ENCODE data around the gene KRT3.
"Not testable (repeated sequence)": the region's sequence is repeated elsewhere in the genome, so short reads cannot be mapped to it uniquely, and the experiment has no call there.

Gene KRT3

DNA sequence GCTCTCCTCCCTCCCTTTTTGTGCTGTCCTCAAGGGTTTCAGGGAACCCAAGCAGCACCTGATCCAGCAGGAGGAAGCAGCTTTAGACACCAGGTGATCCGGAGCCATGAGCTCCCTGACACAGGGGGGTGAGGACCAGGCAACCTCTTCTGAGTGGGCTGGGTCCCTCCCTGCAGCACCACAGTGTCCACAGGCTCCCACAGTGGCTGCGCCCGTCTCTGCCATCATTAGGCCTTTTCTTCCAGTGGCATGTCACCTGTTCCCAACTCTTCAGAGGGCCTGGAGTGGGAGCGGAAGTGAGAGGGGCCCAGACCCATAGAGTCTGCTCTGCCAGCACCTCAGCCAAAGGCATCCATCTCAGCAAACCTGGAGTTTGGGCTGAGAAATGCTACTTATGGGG lies 18.4 kb downstream of the KRT3 start:
- no peak for DNase-seq

DNA sequence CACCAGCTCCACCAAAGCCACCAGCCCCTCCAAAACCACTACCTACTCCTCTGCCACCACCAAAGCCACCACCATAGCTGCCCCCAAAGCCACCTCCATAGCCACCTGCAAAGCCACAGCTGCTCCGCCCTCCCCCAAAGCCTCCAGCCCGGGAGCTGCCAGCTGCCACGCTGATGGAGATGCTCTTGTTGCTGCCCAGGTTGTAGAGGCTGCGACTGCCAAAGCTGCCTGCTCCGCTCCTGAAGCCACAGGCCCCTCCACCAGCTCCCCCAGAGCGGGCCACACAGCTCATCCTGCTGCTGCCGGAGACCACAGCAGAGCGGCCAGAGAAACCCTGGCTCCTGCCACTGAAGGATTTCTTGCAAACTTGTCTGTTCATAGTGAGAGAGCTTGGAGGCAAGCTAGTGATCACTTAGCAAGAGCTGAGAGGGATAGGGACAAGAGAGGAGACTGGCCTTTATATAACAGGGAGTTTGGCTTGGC lies 19.0 kb downstream of the KRT3 start, which contains the start of gene KRT76:
Gene KRT76, minus strand, starts transcription at position 433 of the 483 bp plus-strand sequence. Its CDS starts 54 bp downstream, at position 379.
- DNase-seq, result no peak

DNA sequence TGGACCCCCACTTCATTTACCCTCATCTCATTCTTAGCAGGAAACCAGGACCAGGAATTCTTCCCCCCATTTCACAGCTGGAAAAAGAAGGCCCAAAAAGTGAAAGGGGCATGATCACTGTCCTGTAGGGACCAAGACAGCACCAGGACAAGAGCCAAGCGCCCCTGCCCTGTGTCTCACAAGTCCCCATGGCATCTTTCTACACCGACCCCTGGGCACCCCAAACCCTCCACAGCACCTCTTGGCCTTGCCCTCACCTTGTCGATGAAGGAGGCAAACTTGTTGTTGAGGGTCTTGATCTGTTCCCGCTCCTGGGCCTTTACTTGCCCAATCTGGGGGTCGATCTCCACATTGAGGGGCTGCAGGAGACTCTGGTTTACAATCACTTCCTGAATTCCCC lies 19.5 kb downstream of the KRT3 start:
- DNase-seq, result no peak

DNA sequence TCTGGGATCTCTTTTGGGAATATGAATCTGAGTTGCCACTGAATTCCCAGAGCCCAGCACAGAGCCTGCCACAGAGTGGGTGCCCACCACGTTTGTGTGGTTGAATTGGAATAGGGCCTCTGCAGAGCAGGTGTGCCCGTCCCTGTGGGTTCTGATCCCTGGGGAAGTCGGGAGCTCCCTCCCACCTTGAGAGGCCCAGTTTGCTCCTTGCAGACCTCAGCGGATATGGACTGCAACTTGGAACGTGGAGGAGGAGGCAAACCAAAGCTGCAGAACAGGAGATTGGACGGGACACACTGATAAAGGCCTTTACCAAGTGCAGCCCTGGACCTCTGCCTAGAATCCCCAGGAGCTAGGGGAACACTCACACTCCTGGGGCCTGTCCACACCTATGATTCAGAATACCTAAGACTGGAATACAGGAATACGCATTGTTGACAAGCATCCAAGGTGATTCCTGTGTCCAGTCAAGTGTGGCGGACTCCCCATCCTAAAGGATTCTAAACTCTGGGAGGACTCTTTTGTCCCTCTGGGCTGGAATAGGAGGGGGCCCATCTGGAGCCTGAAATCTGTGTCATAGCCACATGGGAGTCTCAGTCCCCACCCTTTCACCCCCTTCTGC lies 21.2 kb downstream of the KRT3 start:
- no peak for DNase-seq

DNA sequence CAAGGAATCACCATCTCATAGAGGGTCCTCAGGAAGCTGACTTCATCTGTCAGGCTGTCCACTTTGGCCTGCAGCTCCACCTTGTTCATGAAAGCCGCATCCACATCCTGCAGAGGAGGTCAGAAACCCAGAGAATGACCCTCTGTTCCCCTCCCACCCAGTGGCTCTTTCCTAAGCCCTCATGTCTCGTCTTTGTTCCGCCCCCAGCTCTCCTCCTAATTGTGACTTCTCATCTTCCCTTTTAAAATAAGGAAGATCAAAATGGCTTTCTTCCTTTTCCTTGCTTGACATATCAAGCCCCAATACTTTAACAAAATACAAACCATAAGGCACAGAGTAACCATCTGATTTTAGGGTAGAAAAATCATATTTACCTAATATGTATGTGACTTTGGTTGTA lies 23.1 kb downstream of the KRT3 start:
- no peak for DNase-seq

DNA sequence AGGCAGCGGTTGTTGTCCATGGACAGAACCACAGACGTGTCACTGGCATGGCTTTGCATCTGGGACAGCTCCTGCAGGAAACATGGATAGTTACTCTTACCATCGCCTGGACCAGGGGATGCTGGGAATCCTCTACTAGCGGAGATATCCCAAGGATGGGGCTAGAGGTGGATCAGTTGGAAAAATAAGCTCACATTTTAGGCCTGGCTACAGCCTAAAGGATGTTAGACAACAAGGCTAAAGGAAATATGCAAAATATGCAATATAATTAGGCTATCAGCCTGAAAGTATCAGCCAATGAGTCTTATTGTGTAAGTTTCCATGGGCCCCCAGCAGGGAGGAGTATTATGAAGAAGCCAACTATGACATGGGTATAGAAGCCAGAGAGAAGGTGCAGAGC lies 23.7 kb downstream of the KRT3 start:
- no peak for DNase-seq

DNA sequence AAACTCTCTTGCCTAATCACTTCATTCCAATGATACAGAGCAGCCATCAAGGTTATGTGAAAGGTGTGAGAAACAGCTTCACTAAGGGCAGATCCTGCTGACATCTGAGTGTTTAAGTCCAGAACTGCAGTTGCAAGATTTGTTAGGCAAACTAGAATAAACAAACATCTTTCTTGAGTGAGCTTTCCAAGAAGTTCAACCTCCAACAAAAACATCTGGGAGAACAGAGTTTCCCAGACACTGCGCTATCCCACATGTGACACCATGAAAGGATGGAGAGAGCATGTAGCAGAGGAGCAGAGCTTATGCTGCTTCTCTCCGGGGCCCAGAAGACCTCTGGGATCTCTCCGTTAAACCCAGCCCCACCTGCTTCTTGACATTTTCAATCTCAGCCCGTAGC lies 24.4 kb downstream of the KRT3 start:
- DNase-seq, result no peak

DNA sequence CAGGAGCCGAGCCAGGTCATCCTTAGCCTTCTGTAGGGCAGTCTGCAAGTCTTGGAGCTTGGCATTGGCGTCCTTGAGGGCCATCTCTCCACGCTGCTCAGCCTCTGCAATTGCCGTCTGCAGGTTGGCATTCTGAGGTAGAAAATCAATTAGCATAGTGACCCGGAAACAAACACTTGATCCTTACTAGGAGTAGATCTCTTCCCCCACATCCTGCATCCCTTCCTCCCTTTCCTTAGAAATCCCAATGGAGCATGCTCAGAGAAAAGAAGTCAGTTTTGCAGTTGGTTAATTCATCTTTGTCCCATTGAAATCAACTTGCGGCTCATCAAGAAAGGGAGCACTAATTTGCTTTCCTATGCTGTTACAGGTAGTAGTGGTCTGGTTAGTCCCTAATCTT lies 24.8 kb downstream of the KRT3 start:
- no peak for DNase-seq

DNA sequence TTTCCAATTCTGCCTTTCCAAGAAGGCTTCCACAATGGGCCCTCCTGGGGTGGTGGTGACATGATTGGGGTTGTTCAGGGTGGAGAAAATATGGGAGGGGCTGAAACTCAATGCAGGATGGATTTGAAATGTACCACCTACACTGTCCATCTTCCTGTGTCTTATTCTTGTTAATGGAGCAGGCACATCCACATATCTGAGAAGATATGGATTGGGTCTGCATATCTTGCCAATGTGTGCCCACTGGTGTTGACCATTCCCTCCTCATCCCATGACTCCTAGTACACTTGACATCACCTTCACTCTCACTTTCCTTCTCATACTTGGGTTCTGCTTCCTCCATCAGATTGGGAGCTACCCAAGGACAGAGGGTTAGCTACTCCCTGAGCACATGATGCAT lies 26.0 kb downstream of the KRT3 start:
- DNase-seq, result no peak

DNA sequence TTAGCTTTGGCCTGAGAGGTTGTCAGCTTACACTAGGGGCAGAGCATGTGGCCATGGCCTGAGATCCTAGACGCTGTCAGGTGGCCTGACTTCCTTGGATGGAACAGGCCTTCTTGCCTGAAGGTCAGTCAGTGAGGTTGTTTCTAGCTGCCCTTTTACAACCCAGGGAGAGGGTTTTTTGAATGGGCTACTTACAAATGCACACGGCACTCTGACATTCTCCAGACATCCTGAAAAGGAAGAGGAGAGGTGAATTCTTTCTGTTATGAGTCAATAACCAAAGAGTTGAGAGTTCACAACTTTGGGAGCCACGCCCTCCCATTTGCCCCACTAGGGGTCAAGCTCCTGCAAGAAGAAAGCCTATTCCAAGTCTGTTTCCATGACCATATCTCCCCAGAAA lies 26.6 kb downstream of the KRT3 start:
- no peak for DNase-seq

DNA sequence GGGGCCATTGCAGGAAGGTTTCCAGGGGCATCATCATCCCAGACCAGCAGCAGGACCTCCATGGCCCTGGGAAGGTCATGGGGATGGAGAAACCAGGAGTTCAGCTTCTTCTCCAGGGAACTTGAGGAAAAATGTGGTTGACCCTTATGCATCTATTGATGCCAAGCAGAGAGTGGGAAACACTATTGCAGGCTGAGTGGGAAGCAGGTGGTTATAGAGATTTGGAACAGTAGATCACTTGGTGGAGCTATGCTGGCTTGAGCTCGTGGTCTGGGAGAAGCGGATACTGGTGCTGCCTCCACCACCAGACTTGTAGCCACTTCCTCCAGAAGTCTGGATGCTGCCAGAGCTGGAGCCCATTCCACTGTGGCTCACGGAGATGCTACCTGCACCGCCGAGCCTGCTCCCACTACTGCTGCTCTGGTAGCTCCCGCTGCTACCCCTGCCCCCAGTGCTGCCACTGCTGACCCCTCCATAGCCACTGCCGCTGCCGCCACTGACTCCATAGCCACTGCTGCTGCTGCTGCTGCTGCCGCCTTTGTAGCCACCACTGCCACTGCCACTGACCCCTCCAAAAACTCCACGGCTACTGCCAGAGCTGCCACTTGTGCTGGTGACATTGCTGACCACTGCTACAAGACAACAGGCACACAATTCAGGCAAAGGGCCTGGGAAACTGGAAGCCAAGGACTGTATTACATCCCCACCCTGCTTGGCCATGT lies 27.3 kb downstream of the KRT3 start:
- DNase-seq, result no peak

DNA sequence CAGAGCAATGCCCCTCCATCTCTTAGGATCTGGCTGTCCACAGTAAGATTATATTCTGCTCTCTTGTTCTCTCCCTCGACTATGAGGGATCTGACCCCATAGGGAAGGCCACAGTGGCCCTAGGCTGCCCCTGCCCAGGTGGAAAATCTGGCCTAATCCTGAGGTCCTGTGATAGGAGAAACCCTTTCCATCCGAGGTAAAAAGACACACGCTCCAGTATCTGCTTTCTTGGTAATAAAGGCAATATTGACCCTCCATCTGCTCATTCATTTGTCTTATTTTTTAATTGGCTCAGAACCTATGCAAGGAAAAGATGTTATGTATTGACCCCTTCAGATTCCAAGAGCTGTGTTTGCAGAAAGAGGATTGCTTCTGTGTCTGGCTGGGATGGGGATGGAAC lies 28.5 kb downstream of the KRT3 start:
- DNase-seq, result no peak

DNA sequence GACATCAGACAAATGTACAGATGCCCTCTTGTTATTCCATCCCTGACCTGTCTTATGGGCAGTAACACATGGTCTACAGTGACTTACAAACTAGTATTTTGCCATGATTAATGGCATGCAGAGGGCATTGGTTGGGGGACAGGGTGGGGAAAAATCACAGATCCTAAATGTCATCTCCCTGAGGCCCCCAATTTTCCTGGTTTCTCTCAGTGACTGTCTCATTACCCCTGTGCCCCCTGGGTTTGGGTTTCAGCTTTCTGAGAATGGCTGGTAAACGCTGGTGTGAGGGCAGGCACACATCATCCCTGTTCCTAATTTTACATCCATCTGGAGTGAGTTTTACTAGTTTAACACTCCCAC lies 28.9 kb downstream of the KRT3 start:
- DNase-seq, result no peak

DNA sequence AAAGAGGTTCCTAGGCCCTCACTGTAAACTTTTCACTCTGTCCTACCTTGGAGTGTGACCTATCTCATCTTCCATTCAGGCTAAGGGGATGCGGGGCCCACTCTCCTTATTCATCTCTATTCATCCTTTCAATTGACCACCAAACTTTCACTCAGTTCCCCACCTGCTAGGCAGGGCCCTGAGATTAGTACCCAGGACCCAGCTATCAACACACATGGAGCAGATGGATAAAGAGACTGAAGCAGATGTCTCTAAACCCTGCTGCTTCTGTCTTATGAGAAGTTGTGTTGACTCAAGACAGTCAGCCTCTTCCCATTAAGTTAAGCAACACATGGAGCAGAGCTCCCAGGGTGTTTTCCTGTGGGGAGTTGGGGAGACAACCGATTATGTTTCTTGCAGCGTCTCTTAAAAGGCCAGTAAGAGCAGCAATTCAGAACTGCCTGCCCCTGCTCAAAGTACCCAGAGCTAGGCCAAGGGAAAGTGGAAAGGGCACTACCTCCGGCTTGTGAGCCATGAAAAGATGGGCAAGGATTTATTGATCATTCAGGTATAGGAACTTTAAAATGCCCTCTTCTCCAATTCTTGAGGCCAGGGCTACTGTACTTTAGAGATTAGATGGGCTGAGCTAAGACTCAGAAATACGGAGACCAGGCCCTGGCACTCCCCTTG lies 29.4 kb downstream of the KRT3 start:
- DNase-seq, result no peak

DNA sequence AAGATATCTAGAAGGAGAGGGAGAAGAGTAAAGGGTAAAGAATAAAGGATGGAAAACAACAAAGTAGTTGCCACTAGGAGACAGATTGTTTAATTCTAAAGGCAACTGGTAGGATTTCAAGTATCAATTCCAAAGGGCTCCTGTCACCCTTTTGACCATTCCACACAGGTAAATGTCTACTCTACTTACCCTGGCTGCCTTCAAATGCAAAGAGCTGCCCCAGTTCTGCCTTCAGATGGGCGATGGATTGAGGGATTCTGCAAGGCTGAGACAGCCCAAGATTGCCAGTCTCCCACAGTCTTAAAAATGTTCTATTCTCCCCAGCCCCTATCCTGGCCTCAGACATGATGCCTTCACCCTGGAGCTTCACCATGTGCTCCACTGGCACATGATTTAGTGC lies 30.2 kb downstream of the KRT3 start:
- DNase-seq, result no peak

DNA sequence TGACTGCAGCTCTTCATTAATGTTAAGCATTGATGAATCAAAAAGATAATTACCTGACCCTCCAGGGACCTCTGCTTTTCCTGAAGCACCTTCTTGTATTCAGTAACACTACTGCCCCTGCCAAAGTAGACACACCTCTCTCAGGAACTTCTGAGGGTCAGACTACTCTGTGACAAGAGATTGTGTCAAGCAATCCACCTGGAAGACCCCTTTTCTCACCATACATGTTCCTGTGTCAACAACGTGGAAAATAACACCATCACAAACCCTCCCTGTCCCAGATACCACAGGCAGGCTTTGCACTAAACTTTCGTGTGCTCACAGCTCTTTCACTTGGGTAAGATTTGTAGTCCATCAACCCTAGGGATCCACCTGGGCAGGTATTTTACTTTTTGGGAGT lies 31.9 kb downstream of the KRT3 start:
- no peak for DNase-seq

DNA sequence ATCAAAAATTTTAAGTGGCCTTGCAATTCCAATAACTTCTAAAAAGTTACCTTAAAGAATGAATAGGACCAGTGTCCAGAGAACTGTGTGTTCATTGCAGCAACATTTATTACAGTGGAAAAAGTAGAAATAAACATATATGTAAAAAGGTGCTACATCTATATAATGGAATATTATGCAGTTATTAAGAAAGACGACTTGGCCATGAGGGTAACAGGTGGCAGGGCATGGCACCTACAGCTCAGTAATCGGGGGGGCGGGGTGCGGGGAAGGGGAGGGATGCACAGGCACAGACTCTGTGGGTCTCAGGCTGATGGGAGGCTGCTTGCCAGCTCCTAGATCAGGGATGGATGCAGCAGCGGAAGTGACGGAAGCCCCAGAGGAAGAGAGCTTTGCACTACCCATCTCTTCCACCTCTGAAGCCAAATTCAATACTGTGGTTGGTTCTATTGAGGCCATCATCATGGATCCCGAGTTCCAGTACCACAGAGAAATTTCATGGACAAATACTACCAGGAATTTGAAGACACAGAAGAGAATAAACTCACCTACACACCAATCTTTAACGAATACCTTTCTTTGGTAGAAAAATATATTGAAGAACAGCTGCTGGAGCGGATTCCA lies 32.8 kb downstream of the KRT3 start:
- DNase-seq, result no peak

DNA sequence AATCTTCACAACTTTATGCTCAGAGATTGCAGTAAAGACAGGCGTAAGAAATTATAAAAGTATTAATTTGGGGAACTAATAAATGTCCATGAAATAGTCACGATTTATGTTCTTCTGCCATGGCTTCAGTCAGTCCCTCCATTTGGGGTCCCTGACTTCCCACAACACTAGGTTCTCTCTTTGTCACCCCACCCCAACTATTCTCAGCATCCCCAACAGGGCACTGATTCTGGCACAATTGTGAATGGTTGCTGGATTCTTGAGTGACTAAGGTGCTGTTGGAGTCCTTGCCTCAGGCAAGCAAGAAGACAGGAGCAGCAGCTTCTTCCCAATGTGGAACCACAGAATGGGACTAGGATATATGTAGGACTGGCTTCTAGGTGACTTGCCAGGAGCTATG lies 34.1 kb downstream of the KRT3 start:
- no peak for DNase-seq

DNA sequence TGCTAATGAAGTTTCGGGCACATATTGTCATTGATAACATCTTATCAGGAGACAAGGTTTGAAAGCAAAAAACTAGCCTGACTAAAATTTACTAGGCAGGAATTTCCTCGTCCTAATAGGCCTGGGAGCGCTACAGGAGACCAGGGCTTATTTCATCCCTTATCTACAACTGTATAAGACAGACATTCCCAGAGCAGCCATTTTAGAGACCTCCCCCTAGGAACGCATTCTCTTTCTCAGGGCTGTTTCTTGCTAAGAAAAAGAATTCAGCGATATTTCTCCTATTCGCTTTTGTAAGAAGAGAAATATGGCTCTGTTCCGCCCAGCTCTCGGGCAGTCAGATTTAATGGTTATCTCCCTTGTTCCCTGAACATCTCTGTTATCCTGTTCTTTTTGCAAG lies 34.7 kb downstream of the KRT3 start:
- not testable (repeated sequence) for DNase-seq

DNA sequence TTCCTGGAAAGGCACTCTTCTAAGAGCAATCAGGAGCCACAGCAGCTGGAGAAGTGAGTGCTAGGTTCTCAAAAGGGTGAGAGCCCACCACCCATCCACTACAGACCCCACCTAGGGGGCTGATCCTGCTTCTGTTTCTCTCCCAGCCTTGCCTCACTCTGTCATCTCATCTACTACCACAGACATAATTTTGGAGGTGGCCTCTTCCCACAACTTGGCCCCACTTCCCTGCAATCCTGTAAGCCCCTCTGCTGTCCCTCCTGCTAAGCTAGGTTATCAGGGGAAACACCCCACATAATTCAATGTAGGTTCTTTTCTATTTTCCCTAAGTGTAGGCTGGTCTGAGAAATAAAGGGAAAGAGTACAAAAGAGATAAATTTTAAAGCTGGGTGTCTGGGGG lies 35.3 kb downstream of the KRT3 start:
- no peak for DNase-seq

DNA sequence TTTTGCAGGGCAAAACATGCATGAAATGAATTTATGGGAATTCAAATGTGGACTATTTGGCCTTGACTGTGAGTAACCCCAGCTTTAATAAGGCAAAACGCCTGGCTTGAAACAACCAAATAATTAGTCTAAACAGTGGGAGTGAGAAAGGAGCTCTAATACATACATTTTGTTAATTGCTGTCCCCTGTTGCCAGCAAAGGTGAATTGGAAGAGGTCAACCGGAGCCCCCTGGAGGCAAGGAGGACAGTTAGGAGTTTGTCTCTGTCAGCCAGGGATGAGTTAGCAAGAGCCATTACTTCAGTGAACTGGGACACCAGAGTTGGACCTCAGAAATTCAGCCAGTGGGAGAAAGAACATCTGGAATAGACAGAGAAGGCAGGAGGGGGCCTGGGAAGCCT lies 36.2 kb downstream of the KRT3 start:
- DNase-seq, result no peak

DNA sequence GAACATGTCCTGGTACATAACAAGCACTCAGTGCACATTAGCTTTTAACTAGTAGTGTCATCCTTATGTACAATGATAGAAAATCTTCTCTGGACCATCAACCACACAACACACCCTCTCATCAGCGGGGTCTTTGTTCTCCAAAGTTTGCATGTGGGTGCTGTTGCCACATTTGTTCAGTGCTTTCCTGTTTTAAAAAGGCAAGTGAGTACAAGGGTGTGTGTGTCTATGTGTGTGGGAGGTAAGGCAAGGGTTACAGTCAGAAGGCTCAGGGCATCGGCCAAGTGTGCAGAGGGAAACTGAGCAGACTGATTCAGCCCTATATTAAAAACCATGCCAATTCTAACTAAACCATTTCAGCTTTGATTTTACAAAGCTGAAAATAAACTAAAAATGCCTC lies 36.7 kb downstream of the KRT3 start:
- no peak for DNase-seq

DNA sequence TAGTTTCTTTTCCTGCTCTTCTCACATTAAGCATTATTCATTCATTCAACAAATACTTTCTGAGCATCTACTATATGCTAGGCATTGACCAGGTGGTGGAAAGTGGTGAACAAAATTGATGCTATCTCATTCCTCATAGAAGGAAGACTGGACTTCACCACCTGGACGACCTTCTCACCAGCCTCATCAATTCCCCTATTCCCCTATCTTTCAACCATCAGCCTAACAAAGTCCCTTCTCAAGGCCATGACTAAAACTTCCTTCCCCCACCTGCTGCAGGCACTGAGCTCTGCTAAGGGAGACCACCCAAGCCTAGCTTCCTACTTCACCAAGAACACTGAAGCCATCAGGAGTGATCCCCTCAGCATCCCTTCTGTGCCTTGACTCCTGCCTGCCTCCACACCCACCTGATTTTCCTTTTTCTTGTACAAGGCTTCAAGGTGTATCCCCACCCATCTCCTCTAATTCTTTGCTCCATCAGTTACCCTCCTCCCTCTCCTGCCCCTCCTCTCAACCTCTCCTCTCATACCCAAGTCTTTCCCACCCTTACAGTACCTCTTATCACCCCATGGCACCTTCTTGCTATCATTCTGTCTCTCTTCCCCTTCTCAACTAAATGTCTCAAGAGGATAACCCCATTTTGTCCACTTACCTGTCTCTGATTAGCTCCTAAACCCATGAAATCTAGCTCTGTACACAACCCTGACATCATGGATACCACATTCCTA lies 38.3 kb downstream of the KRT3 start:
- no peak for DNase-seq
